Esophagus squamous epithelium (tissue), 4 donors: Measurements from ENCODE around the gene UBL5.

Experiments used
- POLR2A ChIP-seq, 4 donors: fragments of 450-650 bp; IDR thresholded peaks; one replicate each; pipeline ENCODE4 v1.6.1; 2017; ENCODE audit warnings: antibody characterized with exemption in 4 of 4, mild to moderate bottlenecking in 4 of 4, moderate library complexity in 3 of 4
- TF ChIP-seq, protein P1 (sequence below), 6 experiments: fragments of 450-650 bp in 4 of 6; fragments of 200-600 bp in 2 of 6; sonication (generic) in 2 of 6; IDR thresholded peaks; one replicate each; pipeline ENCODE4 v1.5.1; 2016 to 2019; ENCODE audit warnings: antibody characterized with exemption in 6 of 6, mild to moderate bottlenecking in 4 of 6, moderate library complexity in 4 of 6

DNA sequence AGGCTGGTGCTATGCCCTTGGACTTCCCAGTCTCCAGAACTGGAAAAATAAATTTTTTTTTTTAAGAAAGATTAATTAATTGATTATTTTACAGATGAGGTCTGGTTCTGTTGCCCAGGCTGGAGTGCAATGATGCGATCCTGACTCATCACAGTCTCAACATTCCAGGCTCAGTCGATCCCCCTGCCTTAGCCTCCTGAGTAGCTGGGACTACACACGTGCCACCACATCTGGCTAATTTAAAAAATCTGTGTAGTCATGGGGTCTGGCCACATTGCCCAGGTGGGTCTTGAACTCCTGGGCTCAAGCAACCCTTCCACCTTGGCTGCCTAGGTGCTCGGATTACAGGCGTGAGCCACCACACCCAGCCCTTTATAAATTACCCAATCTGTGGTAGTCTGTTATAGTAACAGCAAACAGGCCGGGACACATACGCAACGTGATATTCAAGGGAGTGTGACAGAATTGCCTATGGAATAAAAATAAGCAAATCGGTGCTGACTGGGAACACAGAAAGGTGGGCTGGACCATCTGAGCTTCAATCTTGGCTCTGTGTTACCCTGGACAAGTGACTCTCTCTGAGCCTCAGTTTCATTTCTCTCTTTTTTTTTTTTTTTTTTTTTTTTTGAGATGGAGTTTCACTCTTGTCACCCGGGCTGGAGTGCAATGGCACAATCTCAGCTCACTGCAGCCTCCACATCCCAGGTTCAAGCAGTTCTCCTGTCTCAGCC, 50.2 kb downstream of the UBL5 start:
- TF ChIP-seq, protein P1, sequence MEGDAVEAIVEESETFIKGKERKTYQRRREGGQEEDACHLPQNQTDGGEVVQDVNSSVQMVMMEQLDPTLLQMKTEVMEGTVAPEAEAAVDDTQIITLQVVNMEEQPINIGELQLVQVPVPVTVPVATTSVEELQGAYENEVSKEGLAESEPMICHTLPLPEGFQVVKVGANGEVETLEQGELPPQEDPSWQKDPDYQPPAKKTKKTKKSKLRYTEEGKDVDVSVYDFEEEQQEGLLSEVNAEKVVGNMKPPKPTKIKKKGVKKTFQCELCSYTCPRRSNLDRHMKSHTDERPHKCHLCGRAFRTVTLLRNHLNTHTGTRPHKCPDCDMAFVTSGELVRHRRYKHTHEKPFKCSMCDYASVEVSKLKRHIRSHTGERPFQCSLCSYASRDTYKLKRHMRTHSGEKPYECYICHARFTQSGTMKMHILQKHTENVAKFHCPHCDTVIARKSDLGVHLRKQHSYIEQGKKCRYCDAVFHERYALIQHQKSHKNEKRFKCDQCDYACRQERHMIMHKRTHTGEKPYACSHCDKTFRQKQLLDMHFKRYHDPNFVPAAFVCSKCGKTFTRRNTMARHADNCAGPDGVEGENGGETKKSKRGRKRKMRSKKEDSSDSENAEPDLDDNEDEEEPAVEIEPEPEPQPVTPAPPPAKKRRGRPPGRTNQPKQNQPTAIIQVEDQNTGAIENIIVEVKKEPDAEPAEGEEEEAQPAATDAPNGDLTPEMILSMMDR (IDR thresholded peaks at IDR 0.05) = no peak
- TF ChIP-seq POLR2A (IDR thresholded peaks at IDR 0.05) = no peak
